Hematopoietic multipotent progenitor cell (in vitro differentiated cells): ENCODE measurements around the gene ARF4. TPM values are rescaled to one million over a fixed set of nuclear protein-coding genes. Genes with fewer than 3 reads are reported as not detected.

Experiments
- small RNA-seq: library from RNA; depleted of rRNA; stranded (forward); fragments of <200 nt; gene quantifications from one replicate; pipeline ENCODE3, GENCODE V24; 2012
- total RNA-seq: library from RNA; depleted of rRNA; stranded (reverse); fragments of >200 nt; gene quantifications from one replicate; pipeline ENCODE4 v1.2.3, GENCODE V29; 2012

Gene ARF4
- total RNA-seq, 1 donor: 23.7 TPM

Small RNAs within 50 kb of the gene (small RNA-seq; reads per million reads assigned to genes)
- gene RNU6-108P (not detected), gene RNU6-483P (not detected), gene RNU6ATAC26P (not detected)

Other genes starting within 250 kb of the ARF4 start
- gene DNAH12, start 53.0 kb downstream of the ARF4 start, total RNA-seq: under 0.01 TPM
- 25.9 TPM for gene PDE12, start 41.1 kb downstream of the ARF4 start, total RNA-seq
- 24.5 TPM for gene DENND6A, start 95.7 kb upstream of the ARF4 start, total RNA-seq
- 23.7 TPM for gene SLMAP, start 159.0 kb upstream of the ARF4 start, total RNA-seq